HepG2 (cell line): ENCODE data around the gene RBM19. TPM values are rescaled to one million over a fixed set of nuclear protein-coding genes. Genes with fewer than 3 reads are reported as not detected.

Source experiments
- FUBP1 ChIP-seq: sonication (generic); formaldehyde crosslinking; IDR thresholded peaks from 2 replicates; pipeline ENCODE4 v1.5.1; 2020; ENCODE audit warnings: missing genetic modification reagents, mild to moderate bottlenecking, borderline replicate concordance
- HOXA5 ChIP-seq: sonication (generic); formaldehyde crosslinking; IDR thresholded peaks from 2 replicates; pipeline ENCODE4 v1.4.0; 2020; ENCODE audit warnings: missing genetic modification reagents
- MXI1 ChIP-seq: IDR thresholded peaks from 3 replicates; pipeline ENCODE4 v1.6.1; 2012; ENCODE audit warnings: low read depth, low read length, inconsistent platforms, borderline replicate concordance
- ZFAT ChIP-seq: sonication (generic); formaldehyde crosslinking; conservative IDR thresholded peaks from 2 replicates; pipeline ENCODE4 v1.8.1; 2023; ENCODE audit warnings: missing genetic modification reagents, inconsistent platforms
- ZNF24 ChIP-seq: fragments of 450-650 bp; IDR thresholded peaks from 2 replicates; pipeline ENCODE4 v1.6.1; 2017; ENCODE audit warnings: antibody characterized with exemption, mild to moderate bottlenecking
- ZNF605 ChIP-seq: sonication (generic); formaldehyde crosslinking; IDR thresholded peaks from 2 replicates; pipeline ENCODE4 v1.8.0; 2022; ENCODE audit warnings: mild to moderate bottlenecking, missing genetic modification reagents
- ZNF616 ChIP-seq: sonication (generic); formaldehyde crosslinking; IDR thresholded peaks from 2 replicates; pipeline ENCODE4 v1.5.0; 2020; ENCODE audit warnings: low read depth, mild to moderate bottlenecking, missing genetic modification reagents
- ZNF782 ChIP-seq: sonication (generic); formaldehyde crosslinking; IDR thresholded peaks from 2 replicates; pipeline ENCODE4 v1.4.0; 2020; ENCODE audit warnings: missing genetic modification reagents, mild to moderate bottlenecking, borderline replicate concordance
- ZSCAN9 ChIP-seq: IDR thresholded peaks from 2 replicates; pipeline ENCODE4 v1.6.1; 2016; ENCODE audit warnings: borderline replicate concordance
- polyA plus RNA-seq, 8 experiments: library from polyadenylated mRNA; depleted of rRNA in 3 of 8; stranded (reverse) in 7 of 8; unstranded in 1 of 8; fragments of >200 nt; fragmentation: Illumina TruSeq in 4 of 8; extraction: Trizol in 4 of 8; gene quantifications; 2 replicates each; pipeline versions ENCODE4 v1.2.1 to v1.2.3, GENCODE V29; 2011 to 2016; ENCODE audit warnings: low read depth in 4 of 8, missing spikeins in 1 of 8, mixed read lengths in 1 of 8; ENCODE audit not compliant: insufficient read depth in 1 of 8
- total RNA-seq, 5 experiments: library from RNA; depleted of rRNA; stranded (reverse); fragments of >200 nt; fragmentation: Illumina TruSeq; extraction: Trizol; gene quantifications; 2 replicates each; pipeline ENCODE4 v1.2.3, GENCODE V29; 2016; ENCODE audit warnings: low read depth in 1 of 5
- TF ChIP-seq, protein P1 (sequence below): sonication (generic); formaldehyde crosslinking; IDR thresholded peaks from 2 replicates; pipeline ENCODE4 v1.5.1; 2020; ENCODE audit warnings: mild to moderate bottlenecking, missing genetic modification reagents
- TF ChIP-seq, protein P2 (sequence below): sonication (generic); formaldehyde crosslinking; IDR thresholded peaks from 2 replicates; pipeline ENCODE4 v1.9.0; 2021; ENCODE audit warnings: missing genetic modification reagents, borderline replicate concordance
- TF ChIP-seq, protein P3 (sequence below): sonication (generic); formaldehyde crosslinking; IDR thresholded peaks from 2 replicates; pipeline ENCODE4 v1.4.0; 2020; ENCODE audit warnings: missing genetic modification reagents, borderline replicate concordance

Gene RBM19
- total and polyA plus RNA-seq, 2 of the 13 experiments (the other 11 are each of a cell fraction or from before 2014, with no cell fraction given): 19.3 to 32.2 TPM

DNA sequence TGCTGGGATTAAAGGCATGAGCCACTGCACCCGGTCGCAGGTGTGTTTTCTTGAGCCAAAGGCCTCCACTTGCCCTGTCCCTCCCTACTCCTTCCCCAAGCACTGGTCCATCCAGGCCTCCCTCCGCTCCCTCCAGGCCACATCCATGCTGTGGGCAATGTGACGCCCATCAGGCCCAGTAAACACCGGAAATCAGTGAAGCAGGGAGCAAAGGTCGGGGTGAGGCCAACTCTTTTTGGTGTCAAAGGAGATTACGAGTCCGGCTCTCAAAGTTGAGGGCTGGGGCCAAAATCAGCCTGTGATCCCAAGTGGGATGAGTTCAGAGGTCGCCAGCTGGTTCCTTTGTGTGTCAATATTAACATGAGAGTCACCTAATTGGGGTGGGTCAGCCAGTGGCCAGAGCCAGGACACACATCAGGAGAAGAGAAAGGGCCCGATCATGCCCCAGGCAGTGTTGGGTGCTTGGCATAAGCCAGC is 195.7 kb downstream of the RBM19 start (continued):
- TF ChIP-seq, protein P1, sequence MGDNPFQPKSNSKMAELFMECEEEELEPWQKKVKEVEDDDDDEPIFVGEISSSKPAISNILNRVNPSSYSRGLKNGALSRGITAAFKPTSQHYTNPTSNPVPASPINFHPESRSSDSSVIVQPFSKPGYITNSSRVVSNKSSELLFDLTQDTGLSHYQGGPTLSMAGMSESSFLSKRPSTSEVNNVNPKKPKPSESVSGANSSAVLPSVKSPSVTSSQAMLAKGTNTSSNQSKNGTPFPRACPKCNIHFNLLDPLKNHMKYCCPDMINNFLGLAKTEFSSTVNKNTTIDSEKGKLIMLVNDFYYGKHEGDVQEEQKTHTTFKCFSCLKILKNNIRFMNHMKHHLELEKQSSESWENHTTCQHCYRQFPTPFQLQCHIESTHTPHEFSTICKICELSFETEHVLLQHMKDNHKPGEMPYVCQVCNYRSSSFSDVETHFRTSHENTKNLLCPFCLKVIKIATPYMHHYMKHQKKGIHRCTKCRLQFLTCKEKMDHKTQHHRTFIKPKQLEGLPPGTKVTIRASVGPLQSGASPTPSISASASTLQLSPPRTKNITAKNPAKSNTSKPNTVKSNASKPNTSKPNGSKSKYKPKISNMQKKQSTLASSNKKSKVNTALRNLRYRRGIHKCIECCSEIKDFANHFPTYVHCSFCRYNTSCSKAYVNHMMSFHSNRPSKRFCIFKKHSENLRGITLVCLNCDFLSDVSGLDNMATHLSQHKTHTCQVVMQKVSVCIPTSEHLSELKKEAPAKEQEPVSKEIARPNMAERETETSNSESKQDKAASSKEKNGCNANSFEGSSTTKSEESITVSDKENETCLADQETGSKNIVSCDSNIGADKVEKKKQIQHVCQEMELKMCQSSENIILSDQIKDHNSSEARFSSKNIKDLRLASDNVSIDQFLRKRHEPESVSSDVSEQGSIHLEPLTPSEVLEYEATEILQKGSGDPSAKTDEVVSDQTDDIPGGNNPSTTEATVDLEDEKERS (CRISPR knock-in tag): peak; percentile 77; the same call in 1 of the 2 replicates
- TF ChIP-seq ZNF24: peak; percentile 48; the same call in 1 of the 2 replicates
- no peak for TF ChIP-seq ZFAT (CRISPR knock-in tag)
- TF ChIP-seq HOXA5: peak; percentile 81; the same call in 1 of the 2 replicates
- TF ChIP-seq ZSCAN9: peak; percentile 40; the same call in 1 of the 2 replicates
- TF ChIP-seq, protein P2, sequence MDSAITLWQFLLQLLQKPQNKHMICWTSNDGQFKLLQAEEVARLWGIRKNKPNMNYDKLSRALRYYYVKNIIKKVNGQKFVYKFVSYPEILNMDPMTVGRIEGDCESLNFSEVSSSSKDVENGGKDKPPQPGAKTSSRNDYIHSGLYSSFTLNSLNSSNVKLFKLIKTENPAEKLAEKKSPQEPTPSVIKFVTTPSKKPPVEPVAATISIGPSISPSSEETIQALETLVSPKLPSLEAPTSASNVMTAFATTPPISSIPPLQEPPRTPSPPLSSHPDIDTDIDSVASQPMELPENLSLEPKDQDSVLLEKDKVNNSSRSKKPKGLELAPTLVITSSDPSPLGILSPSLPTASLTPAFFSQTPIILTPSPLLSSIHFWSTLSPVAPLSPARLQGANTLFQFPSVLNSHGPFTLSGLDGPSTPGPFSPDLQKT: no peak
- TF ChIP-seq ZNF605: peak; percentile 51; the same call in 1 of the 2 replicates
- TF ChIP-seq MXI1: peak; percentile 75; the same call in 1 of the 3 replicates
- TF ChIP-seq, protein P3, sequence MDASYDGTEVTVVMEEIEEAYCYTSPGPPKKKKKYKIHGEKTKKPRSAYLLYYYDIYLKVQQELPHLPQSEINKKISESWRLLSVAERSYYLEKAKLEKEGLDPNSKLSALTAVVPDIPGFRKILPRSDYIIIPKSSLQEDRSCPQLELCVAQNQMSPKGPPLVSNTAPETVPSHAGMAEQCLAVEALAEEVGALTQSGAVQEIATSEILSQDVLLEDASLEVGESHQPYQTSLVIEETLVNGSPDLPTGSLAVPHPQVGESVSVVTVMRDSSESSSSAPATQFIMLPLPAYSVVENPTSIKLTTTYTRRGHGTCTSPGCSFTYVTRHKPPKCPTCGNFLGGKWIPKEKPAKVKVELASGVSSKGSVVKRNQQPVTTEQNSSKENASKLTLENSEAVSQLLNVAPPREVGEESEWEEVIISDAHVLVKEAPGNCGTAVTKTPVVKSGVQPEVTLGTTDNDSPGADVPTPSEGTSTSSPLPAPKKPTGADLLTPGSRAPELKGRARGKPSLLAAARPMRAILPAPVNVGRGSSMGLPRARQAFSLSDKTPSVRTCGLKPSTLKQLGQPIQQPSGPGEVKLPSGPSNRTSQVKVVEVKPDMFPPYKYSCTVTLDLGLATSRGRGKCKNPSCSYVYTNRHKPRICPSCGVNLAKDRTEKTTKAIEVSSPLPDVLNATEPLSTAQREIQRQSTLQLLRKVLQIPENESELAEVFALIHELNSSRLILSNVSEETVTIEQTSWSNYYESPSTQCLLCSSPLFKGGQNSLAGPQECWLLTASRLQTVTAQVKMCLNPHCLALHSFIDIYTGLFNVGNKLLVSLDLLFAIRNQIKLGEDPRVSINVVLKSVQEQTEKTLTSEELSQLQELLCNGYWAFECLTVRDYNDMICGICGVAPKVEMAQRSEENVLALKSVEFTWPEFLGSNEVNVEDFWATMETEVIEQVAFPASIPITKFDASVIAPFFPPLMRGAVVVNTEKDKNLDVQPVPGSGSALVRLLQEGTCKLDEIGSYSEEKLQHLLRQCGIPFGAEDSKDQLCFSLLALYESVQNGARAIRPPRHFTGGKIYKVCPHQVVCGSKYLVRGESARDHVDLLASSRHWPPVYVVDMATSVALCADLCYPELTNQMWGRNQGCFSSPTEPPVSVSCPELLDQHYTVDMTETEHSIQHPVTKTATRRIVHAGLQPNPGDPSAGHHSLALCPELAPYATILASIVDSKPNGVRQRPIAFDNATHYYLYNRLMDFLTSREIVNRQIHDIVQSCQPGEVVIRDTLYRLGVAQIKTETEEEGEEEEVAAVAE (CRISPR knock-in tag): peak; percentile 79; the same call in 1 of the 2 replicates
- no peak for TF ChIP-seq FUBP1
- TF ChIP-seq ZNF782 (CRISPR knock-in tag): peak; percentile 57; the same call in 1 of the 2 replicates
- 0 out of 2 replicates have a peak, but pooled peaks have one; percentile 39 for TF ChIP-seq ZNF616 (CRISPR knock-in tag)
